ENCODE data around the gene KCNJ15.

DNA sequence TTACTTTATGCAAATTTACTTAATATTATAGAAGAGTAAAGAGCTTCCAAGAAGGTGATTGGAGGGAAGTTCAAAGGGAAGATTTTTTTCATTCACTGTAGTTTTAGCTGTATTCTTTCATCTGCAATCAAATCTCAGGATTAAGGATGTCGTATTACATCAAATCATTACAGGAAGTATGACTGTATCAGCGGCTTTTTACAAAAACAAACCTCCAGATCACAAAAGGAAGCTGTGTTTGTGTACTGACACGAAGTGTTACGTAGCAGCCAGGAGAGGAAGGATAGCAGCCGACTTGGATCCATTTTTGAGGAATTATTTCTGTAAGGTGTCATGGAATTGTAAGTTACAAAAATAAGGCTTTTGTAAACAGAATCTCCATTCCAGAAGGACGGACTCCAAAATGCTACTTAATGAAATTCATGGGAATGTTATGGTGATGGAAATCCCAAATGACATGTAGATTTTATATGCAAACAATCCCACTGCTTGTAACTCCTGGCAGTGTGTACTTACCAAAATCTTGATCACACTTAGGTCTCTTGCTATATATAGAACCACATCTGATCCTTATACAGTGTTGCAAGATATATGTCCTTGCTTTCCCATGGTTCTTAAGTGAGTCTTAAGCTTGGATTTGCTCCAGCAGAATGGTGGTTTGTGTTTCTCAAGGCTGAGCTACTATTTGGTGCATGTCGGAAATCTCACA, 49.8 kb downstream of the KCNJ15 start:
- TF ChIP-seq, protein P1, sequence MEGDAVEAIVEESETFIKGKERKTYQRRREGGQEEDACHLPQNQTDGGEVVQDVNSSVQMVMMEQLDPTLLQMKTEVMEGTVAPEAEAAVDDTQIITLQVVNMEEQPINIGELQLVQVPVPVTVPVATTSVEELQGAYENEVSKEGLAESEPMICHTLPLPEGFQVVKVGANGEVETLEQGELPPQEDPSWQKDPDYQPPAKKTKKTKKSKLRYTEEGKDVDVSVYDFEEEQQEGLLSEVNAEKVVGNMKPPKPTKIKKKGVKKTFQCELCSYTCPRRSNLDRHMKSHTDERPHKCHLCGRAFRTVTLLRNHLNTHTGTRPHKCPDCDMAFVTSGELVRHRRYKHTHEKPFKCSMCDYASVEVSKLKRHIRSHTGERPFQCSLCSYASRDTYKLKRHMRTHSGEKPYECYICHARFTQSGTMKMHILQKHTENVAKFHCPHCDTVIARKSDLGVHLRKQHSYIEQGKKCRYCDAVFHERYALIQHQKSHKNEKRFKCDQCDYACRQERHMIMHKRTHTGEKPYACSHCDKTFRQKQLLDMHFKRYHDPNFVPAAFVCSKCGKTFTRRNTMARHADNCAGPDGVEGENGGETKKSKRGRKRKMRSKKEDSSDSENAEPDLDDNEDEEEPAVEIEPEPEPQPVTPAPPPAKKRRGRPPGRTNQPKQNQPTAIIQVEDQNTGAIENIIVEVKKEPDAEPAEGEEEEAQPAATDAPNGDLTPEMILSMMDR (conservative IDR thresholded peaks at IDR 0.05; ENCODE audit: low read depth in 2 of 2) = no peak
- no peak for TF ChIP-seq EZH2phosphoT487 (IDR thresholded peaks at IDR 0.05; ENCODE audit: unreplicated experiment)
- TF ChIP-seq EZH2 (IDR thresholded peaks at IDR 0.05; ENCODE audit: low read depth, unreplicated experiment) = no peak
- no peak for TF ChIP-seq CREB1 (CRISPR knock-in tag; IDR thresholded peaks at IDR 0.05; ENCODE audit: low read depth)
- no peak for TF ChIP-seq POLR2AphosphoS5 (IDR thresholded peaks at IDR 0.05; ENCODE audit: low read depth)
- no peak for TF ChIP-seq STAT1 (IDR thresholded peaks at IDR 0.05; ENCODE audit: unreplicated experiment)
- TF ChIP-seq REST (IDR thresholded peaks at IDR 0.05; ENCODE audit: unreplicated experiment) = no peak

Data from GM23338 (cell line).